ENCODE data around the gene KAT6B. TPM values are rescaled to one million over a fixed set of nuclear protein-coding genes. Genes with fewer than 3 reads are reported as not detected.

KAT6B gene
- total RNA-seq, 1 donor from 2014 or later: 155 TPM

DNA sequence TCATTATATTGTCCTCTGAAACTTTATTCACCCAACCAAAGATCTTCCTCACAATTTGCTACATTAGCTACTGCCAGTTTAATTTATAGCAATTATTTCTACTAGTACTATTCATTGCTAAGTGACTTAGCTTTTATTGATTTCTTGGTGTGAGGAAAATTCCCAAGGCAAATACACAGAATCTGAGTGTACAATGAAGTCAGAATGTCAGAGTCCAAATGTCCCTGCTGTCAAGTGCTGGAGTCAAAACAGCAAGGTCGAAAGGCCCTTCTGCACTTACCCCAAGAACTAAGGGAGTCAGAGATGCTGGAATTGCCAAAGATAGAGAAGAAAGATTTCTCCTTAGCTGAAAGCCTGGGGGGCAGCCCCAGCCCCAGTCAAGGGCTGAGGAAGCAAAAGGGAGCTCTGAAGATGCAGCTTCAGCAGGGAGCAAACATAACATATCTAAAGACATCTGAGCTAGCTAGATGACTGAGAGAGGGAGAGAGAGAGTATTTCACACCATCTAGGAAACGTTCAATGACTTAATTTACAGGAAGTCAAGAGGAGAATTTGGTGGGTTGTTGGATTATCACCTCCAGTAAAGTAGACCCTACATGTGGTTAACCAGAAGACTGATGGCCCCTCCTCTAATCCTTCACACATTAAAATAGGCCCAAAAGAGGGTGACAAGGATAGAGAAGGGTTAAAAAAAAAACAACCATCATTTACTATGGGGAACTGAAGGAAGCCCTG lies 248.5 kb downstream of the KAT6B start:
- TF ChIP-seq, protein P1, sequence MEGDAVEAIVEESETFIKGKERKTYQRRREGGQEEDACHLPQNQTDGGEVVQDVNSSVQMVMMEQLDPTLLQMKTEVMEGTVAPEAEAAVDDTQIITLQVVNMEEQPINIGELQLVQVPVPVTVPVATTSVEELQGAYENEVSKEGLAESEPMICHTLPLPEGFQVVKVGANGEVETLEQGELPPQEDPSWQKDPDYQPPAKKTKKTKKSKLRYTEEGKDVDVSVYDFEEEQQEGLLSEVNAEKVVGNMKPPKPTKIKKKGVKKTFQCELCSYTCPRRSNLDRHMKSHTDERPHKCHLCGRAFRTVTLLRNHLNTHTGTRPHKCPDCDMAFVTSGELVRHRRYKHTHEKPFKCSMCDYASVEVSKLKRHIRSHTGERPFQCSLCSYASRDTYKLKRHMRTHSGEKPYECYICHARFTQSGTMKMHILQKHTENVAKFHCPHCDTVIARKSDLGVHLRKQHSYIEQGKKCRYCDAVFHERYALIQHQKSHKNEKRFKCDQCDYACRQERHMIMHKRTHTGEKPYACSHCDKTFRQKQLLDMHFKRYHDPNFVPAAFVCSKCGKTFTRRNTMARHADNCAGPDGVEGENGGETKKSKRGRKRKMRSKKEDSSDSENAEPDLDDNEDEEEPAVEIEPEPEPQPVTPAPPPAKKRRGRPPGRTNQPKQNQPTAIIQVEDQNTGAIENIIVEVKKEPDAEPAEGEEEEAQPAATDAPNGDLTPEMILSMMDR (IDR thresholded peaks at IDR 0.05; ENCODE audit: unreplicated experiment): no peak
- H3K27me3 Mint-ChIP-seq (ENCODE audit: low read depth): no peaks in the 10 kb centered on the region
- H3K27ac Mint-ChIP-seq: no peak overlapping the region
- H3K4me3 Mint-ChIP-seq: no peak overlapping the region
- no peaks in the 10 kb centered on the region for H3K9me3 Mint-ChIP-seq
- no peak for DNase-seq (ENCODE audit: low spot score in 2 of 2, unreplicated experiment in 2 of 2)
- H3K4me1 Mint-ChIP-seq: peaks cover 27% of the 10 kb centered on the region
- no peaks in the 10 kb centered on the region for H3K36me3 Mint-ChIP-seq

DNA sequence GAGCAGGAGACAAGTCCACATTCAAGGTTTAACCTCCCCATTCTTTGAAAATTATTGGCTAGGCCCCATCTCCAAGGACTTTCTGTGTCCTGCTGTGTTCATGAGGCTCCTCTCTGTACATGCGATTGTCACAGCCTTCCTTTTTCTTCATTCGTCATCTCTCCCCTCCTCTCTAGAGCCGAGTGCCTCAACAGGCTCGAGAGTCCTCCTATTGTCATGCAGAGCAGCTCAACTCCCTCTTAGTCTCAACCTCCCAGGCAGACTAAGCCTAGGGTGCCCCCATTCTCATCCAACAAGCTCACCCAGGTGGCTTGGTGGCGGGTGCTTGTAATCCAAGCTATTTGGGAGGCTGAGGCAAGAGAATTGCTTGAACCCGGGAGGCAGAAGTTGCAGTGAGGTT lies 249.9 kb downstream of the KAT6B start:
- peaks cover 3% of the 10 kb centered on the region for H3K9me3 Mint-ChIP-seq
- peaks cover 2% of the 10 kb centered on the region for H3K36me3 Mint-ChIP-seq
- peaks cover 14% of the 10 kb centered on the region for H3K4me1 Mint-ChIP-seq
- H3K4me3 Mint-ChIP-seq: no peak overlapping the region
- DNase-seq (ENCODE audit: low spot score in 2 of 2, unreplicated experiment in 2 of 2): no peak
- TF ChIP-seq, protein P1 (IDR thresholded peaks at IDR 0.05; ENCODE audit: unreplicated experiment): no peak
- no peak overlapping the region for H3K27ac Mint-ChIP-seq
- no peaks in the 10 kb centered on the region for H3K27me3 Mint-ChIP-seq (ENCODE audit: low read depth)

DNA sequence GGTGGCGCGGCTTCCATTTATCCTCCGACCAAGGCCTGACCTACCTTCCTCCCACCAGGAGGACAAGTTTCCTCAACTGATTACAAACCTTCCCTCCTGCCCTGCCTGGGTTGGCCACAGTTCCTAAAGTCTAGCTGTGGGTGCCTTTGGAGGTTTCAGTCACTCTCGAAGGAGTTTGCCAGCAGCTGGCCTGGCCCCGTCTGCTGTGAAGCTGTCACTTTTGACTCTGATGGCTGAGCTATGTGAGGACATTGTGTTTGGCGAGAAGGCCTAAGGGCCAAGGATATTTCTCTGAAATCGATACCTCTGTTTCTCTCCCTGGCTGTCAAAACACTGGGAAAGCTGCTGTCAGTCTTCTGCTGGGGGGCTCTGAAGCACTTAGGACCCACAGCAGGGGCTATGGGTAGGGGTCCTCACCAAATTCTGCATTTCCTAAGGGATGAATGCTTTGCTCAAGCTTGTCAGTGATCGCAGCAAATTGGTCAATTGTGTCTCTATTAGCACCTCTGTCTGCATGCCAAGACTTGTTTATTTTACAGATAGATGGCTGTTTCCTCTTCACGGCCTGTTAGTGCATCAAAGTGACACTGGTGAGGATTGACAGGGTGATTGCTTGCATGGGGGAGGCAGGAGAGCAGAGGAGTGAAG lies 253.2 kb downstream of the KAT6B start:
- H3K27me3 Mint-ChIP-seq (ENCODE audit: low read depth): no peaks in the 10 kb centered on the region
- no peak overlapping the region for H3K4me3 Mint-ChIP-seq
- peaks cover 18% of the 10 kb centered on the region for H3K4me1 Mint-ChIP-seq
- TF ChIP-seq, protein P1 (IDR thresholded peaks at IDR 0.05; ENCODE audit: unreplicated experiment): no peak
- H3K36me3 Mint-ChIP-seq: peaks cover 5% of the 10 kb centered on the region
- no peak overlapping the region for H3K27ac Mint-ChIP-seq
- DNase-seq (ENCODE audit: low spot score in 2 of 2, unreplicated experiment in 2 of 2): no peak
- peaks cover 8% of the 10 kb centered on the region for H3K9me3 Mint-ChIP-seq

DNA sequence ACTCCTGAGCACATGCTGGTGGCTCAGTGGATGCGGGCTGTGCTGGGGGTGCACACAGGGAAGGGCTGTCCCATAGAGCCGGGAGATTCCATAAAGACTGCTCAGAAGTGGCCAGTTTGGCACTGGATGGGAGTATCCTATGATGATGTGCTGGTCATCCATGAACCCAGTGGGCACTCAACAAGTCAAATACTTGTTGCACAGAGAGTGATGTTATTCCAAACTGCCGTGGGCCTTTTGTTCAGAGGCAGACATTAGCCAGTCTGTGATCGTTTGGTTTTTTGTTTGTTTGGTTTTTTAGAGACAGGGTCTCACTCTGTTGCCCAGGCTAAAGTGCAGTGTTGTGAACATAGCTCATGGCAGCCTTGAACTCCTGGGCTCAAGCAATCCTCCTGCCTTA lies 254.2 kb downstream of the KAT6B start:
- Mint-ChIP-seq H3K36me3 (peaks cover 5% of the 10 kb centered on the region), H3K27me3 (ENCODE audit: low read depth) (no peaks in the 10 kb centered on the region), H3K27ac (no peak overlapping the region), H3K4me1 (peaks cover 26% of the 10 kb centered on the region), H3K9me3 (peaks cover 8% of the 10 kb centered on the region), H3K4me3 (no peak overlapping the region)
- DNase-seq (ENCODE audit: low spot score in 2 of 2, unreplicated experiment in 2 of 2): no peak
- TF ChIP-seq, protein P1 (IDR thresholded peaks at IDR 0.05; ENCODE audit: unreplicated experiment): no peak

DNA sequence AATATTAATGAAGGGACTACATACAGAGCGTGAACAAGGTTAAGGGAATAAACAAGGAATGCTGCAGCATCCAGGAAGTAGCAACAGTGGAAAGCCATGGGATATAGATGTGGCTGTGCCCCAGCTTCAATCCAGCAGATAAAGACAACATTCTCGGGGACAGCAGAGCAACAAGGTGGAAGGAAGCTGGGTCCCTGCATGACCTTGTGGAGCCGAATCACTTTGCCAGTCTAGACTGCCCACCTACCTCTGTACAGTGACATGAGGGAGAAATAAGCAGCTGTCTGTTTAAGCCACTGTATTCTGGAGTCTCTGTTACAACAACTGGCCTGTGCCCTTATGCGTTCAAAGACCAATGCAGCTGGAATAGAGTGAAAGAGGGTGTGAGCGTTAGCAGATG lies 255.0 kb downstream of the KAT6B start:
- H3K4me3 Mint-ChIP-seq: no peak overlapping the region
- H3K36me3 Mint-ChIP-seq: peaks cover 5% of the 10 kb centered on the region
- H3K9me3 Mint-ChIP-seq: peaks cover 8% of the 10 kb centered on the region
- no peak overlapping the region for H3K27ac Mint-ChIP-seq
- no peaks in the 10 kb centered on the region for H3K27me3 Mint-ChIP-seq (ENCODE audit: low read depth)
- H3K4me1 Mint-ChIP-seq: peaks cover 34% of the 10 kb centered on the region
- DNase-seq (ENCODE audit: low spot score in 2 of 2, unreplicated experiment in 2 of 2): no peak
- TF ChIP-seq, protein P1 (IDR thresholded peaks at IDR 0.05; ENCODE audit: unreplicated experiment): no peak
